ENCODE results near the gene CABP2.

- TF ChIP-seq CTCF (IDR thresholded peaks at IDR 0.05; ENCODE audit: low read length) (no peak), EZH2 (IDR thresholded peaks at IDR 0.05; ENCODE audit: borderline replicate concordance, low read length) (no peak)
These were observed 52.8 kb downstream of the CABP2 start for GRCh38 chr11:67470337-67471002.
